Measurements from ENCODE around the gene CPS1.

Gene CPS1

GRCh38 chr2:210556329-210556980, at the start of gene CPS1:
Gene CPS1 (plus strand): TSS chr2:210556599. CDS start chr2:210556734, 135 bp downstream.
- no peak for DNase-seq

GRCh38 chr2:210515911-210516310, 40.5 kb upstream of the CPS1 start:
- no peak for DNase-seq

- no peak for DNase-seq
Measured at GRCh38 chr2:210517264-210517663, 39.1 kb upstream of the CPS1 start.

- DNase-seq: no peak
Measured at GRCh38 chr2:210519594-210519993, 36.8 kb upstream of the CPS1 start.

- DNase-seq: no peak
Measured at GRCh38 chr2:210522399-210522798, 34.0 kb upstream of the CPS1 start.

- DNase-seq: no peak
Measured at GRCh38 chr2:210523650-210524289, 32.6 kb upstream of the CPS1 start.

GRCh38 chr2:210524533-210524932, 31.9 kb upstream of the CPS1 start:
- DNase-seq: no peak

GRCh38 chr2:210527286-210527685, 29.1 kb upstream of the CPS1 start:
- DNase-seq: no peak

- DNase-seq: no peak
Measured at GRCh38 chr2:210528716-210529115, 27.7 kb upstream of the CPS1 start.

GRCh38 chr2:210531050-210531449, 25.3 kb upstream of the CPS1 start:
- no peak for DNase-seq

- DNase-seq: no peak
Measured at GRCh38 chr2:210531482-210531881, 24.9 kb upstream of the CPS1 start.

- no peak for DNase-seq
Measured at GRCh38 chr2:210533389-210533788, 23.0 kb upstream of the CPS1 start.

- no peak for DNase-seq
Measured at GRCh38 chr2:210534879-210535278, 21.5 kb upstream of the CPS1 start.

- DNase-seq: no peak
Measured at GRCh38 chr2:210536973-210537650, 19.3 kb upstream of the CPS1 start.

- no peak for DNase-seq
Measured at GRCh38 chr2:210539035-210539434, 17.4 kb upstream of the CPS1 start.

- DNase-seq: no peak
Measured at GRCh38 chr2:210539578-210540416, 16.6 kb upstream of the CPS1 start.

GRCh38 chr2:210540471-210540870, 15.9 kb upstream of the CPS1 start:
- no peak for DNase-seq

- peak; percentile 66 for DNase-seq
Measured at GRCh38 chr2:210540900-210541289, 15.5 kb upstream of the CPS1 start.

- peak; percentile 50 for DNase-seq
Measured at GRCh38 chr2:210541290-210541902, 15.0 kb upstream of the CPS1 start.

- no peak for DNase-seq
Measured at GRCh38 chr2:210544007-210544590, 12.3 kb upstream of the CPS1 start.

- no peak for DNase-seq
Measured at GRCh38 chr2:210544831-210545230, 11.6 kb upstream of the CPS1 start.

- no peak for DNase-seq
Measured at GRCh38 chr2:210546424-210547208, 9.8 kb upstream of the CPS1 start.

Measured in eye (tissue), 1 donor.